A673 (cell line): ENCODE measurements around the gene LRP1.

Experiments
- CTCF ChIP-seq: fragments of 300-800, 200-600 bp; sonication (generic); conservative IDR thresholded peaks from 2 replicates; pipeline ENCODE4 v1.5.1; 2017; ENCODE audit warnings: low read depth, mild to moderate bottlenecking, antibody characterized with exemption, low read length, moderate library complexity, mixed read lengths
- EZH2 ChIP-seq: fragments of 200-600 bp; sonication (generic); IDR thresholded peaks from 2 replicates; pipeline ENCODE4 v1.6.1; 2017; ENCODE audit warnings: borderline replicate concordance, low read depth, mild to moderate bottlenecking, mixed read lengths, antibody characterized with exemption, low read length; ENCODE audit not compliant: poor library complexity, severe bottlenecking

DNA sequence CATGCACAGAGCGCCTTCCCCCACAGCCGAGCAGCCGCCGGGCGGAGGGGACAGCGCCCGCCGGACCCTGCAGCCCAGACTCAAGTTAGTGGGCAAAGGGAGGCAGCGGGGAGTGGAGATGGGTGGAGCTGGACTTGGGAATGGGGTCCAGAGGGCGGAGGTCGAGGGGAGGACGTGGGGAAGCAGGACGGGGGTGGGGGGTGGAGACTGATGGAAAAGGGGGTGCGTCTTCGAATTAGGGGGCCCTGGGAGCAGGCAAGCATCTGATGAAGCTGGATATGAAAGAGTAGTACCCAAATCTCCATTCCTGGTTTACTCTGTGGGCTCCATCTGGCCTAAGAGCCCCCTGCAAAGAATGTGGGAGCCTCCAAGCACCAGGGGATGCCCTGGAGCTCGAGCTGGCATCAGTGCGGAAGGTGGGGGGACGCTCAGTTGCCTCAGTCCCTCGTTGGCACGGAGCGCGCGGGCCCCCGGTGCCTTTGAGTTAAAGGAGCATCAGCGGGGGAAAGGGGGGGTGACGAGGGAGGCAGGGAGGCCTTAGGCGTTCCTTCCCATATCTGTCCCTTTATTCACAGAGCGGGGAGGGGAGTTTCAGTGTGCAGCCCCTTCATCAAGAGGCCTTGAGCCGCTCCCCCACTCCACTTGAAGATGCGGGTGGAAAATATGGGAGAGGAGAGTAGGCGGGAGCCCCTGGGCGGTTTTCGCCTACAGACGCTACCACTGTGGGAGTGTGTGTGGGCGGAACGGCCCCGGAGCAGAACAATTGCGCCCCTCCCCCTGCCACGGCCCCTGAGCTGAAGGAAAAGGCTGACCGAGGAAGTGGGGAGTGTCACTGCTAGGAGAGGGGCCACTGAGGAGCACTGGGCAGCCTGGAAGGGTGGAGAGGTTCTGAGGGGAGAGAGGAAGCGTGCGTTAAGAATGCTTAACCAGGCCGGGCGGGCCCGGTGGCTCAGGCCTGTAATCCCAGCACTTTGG is 38.7 kb upstream of the LRP1 start:
- TF ChIP-seq EZH2 (no peak), CTCF (no peak)
